Skeletal muscle tissue (tissue), 4 donors: ENCODE data around the gene PSMB8. TPM values are rescaled to one million over a fixed set of nuclear protein-coding genes. Genes with fewer than 3 reads are reported as not detected.
A peak's percentile ranks its signal among the peaks of the same experiment; 100 is the strongest.

Experiments
- H3K27ac ChIP-seq: one replicate; pipeline ENCODE4 v1.7.0; 2013; ENCODE audit warnings: mild to moderate bottlenecking, low read depth, low read length, inconsistent platforms
- H3K27me3 ChIP-seq, 3 donors: one replicate each; pipeline ENCODE4 v1.7.0; 2013; ENCODE audit warnings: low read length in 3 of 3; ENCODE audit not compliant: control insufficient read depth in 3 of 3, insufficient read depth in 3 of 3
- H3K36me3 ChIP-seq, 3 donors: one replicate each; pipeline ENCODE4 v1.7.0; 2013; ENCODE audit warnings: low read length in 3 of 3; ENCODE audit not compliant: control insufficient read depth in 3 of 3, insufficient read depth in 3 of 3
- H3K4me1 ChIP-seq, 3 donors: one replicate each; pipeline ENCODE4 v1.7.0; 2013; ENCODE audit warnings: low read length in 3 of 3, mild to moderate bottlenecking in 3 of 3; ENCODE audit not compliant: control insufficient read depth in 3 of 3, insufficient read depth in 3 of 3
- H3K4me3 ChIP-seq, 3 donors: one replicate each; pipeline ENCODE4 v1.7.0; 2013; ENCODE audit warnings: low read length in 3 of 3
- H3K9ac ChIP-seq, 3 donors: one replicate each; pipeline ENCODE4 v1.7.0; 2013; ENCODE audit warnings: low read length in 3 of 3, mild to moderate bottlenecking in 3 of 3, moderate library complexity in 2 of 3, low read depth in 1 of 3
- H3K9me3 ChIP-seq, 3 donors: one replicate each; pipeline ENCODE4 v1.7.0; 2013; ENCODE audit warnings: low read length in 3 of 3; ENCODE audit not compliant: control insufficient read depth in 3 of 3
- total RNA-seq: library from RNA; depleted of rRNA; stranded (reverse); fragments of >200 nt; gene quantifications from one replicate; pipeline ENCODE4 v1.2.3, GENCODE V29; 2014
- donor health status: Osteomylitis.

Gene PSMB8
- total RNA-seq: 18.8 TPM

GRCh38 chr6:32843979-32844838 lies at the start of gene PSMB8:
Gene PSMB8, minus strand, starts transcription at chr6:32844047. Its CDS starts 51 bp downstream, at chr6:32843996.
- Histone ChIP-seq H3K27ac (peak within 1 kb of the TSS; percentile 91), H3K4me3 (peak within 1 kb of the TSS; percentile 73 to 91 (median 88)), H3K27me3 (no peaks in the 10 kb centered on the region), H3K4me1 (peaks cover 19 to 28% (median 21%) of the 10 kb centered on the region in 3 donors), H3K36me3 (peaks cover 28 to 49% (median 46%) of the 10 kb centered on the region in 3 donors), H3K9me3 (no peaks in the 10 kb centered on the region), H3K9ac (peak within 1 kb of the TSS; percentile 82 to 92 (median 90))

- Histone ChIP-seq H3K27me3 (no peaks in the 10 kb centered on the region), H3K4me1 (peaks cover 10 to 14% (median 13%) of the 10 kb centered on the region in 3 donors), H3K9me3 (no peaks in the 10 kb centered on the region), H3K9ac (no peak overlapping the region), H3K27ac (no peak overlapping the region), H3K4me3 (no peak overlapping the region), H3K36me3 (no peaks in the 10 kb centered on the region)
These were observed 47.0 kb upstream of the PSMB8 start for GRCh38 chr6:32890831-32891230.

- no peak overlapping the region for H3K4me3 ChIP-seq
- H3K36me3 ChIP-seq: no peaks in the 10 kb centered on the region
- H3K27me3 ChIP-seq: no peaks in the 10 kb centered on the region
- H3K9me3 ChIP-seq: no peaks in the 10 kb centered on the region
- peaks cover 0 to 5% (median 5%) of the 10 kb centered on the region in 3 donors for H3K4me1 ChIP-seq
- H3K9ac ChIP-seq: no peak overlapping the region
- no peak overlapping the region for H3K27ac ChIP-seq
These were observed 45.7 kb upstream of the PSMB8 start for GRCh38 chr6:32889533-32889932.

- H3K4me3 ChIP-seq: no peak overlapping the region
These were observed 44.7 kb upstream of the PSMB8 start for GRCh38 chr6:32888576-32888975.

GRCh38 chr6:32887616-32888015 lies 43.8 kb upstream of the PSMB8 start:
- no peak overlapping the region for H3K27ac ChIP-seq

More at GRCh38 chr6:32888576-32888975, 44.7 kb upstream of the PSMB8 start:
- Histone ChIP-seq H3K9ac (no peak overlapping the region), H3K27ac (no peak overlapping the region), H3K36me3 (no peaks in the 10 kb centered on the region), H3K9me3 (no peaks in the 10 kb centered on the region), H3K4me1 (peaks cover 0 to 8% (median 0%) of the 10 kb centered on the region in 3 donors), H3K27me3 (no peaks in the 10 kb centered on the region)

GRCh38 chr6:32886681-32887383 lies 43.0 kb upstream of the PSMB8 start:
- H3K9me3 ChIP-seq: no peaks in the 10 kb centered on the region
- H3K27me3 ChIP-seq: no peaks in the 10 kb centered on the region
- H3K36me3 ChIP-seq: no peaks in the 10 kb centered on the region
- H3K4me1 ChIP-seq: peaks cover 0 to 8% (median 0%) of the 10 kb centered on the region in 3 donors
- no peak overlapping the region for H3K27ac ChIP-seq
- no peak overlapping the region for H3K9ac ChIP-seq
- H3K4me3 ChIP-seq: no peak overlapping the region

More at GRCh38 chr6:32887616-32888015, 43.8 kb upstream of the PSMB8 start:
- Histone ChIP-seq H3K27me3 (no peaks in the 10 kb centered on the region), H3K4me1 (peaks cover 0 to 8% (median 0%) of the 10 kb centered on the region in 3 donors), H3K36me3 (no peaks in the 10 kb centered on the region), H3K9ac (no peak overlapping the region), H3K4me3 (no peak overlapping the region), H3K9me3 (no peaks in the 10 kb centered on the region)

- H3K27me3 ChIP-seq: no peaks in the 10 kb centered on the region
- no peak overlapping the region for H3K4me3 ChIP-seq
- no peak overlapping the region for H3K27ac ChIP-seq
- no peak overlapping the region for H3K9ac ChIP-seq
- H3K9me3 ChIP-seq: no peaks in the 10 kb centered on the region
- no peaks in the 10 kb centered on the region for H3K36me3 ChIP-seq
- peaks cover 0 to 8% (median 0%) of the 10 kb centered on the region in 3 donors for H3K4me1 ChIP-seq
These were observed 41.9 kb upstream of the PSMB8 start for GRCh38 chr6:32885698-32886286.

- H3K9me3 ChIP-seq: no peaks in the 10 kb centered on the region
- peak overlapping the region; percentile 42 for H3K27ac ChIP-seq
- no peak overlapping the region for H3K4me3 ChIP-seq
- H3K9ac ChIP-seq: no peak overlapping the region
- no peaks in the 10 kb centered on the region for H3K36me3 ChIP-seq
- H3K27me3 ChIP-seq: peaks cover 6 to 7% (median 6%) of the 10 kb centered on the region in 3 donors
- H3K4me1 ChIP-seq: peaks cover 0 to 8% (median 0%) of the 10 kb centered on the region in 3 donors
These were observed 39.9 kb upstream of the PSMB8 start for GRCh38 chr6:32883789-32884188.

- Histone ChIP-seq H3K36me3 (no peaks in the 10 kb centered on the region), H3K9ac (no peak overlapping the region), H3K4me3 (no peak overlapping the region), H3K27ac (peak overlapping the region; percentile 42), H3K4me1 (peaks cover 0 to 8% (median 0%) of the 10 kb centered on the region in 3 donors), H3K9me3 (no peaks in the 10 kb centered on the region), H3K27me3 (peaks cover 6 to 7% (median 6%) of the 10 kb centered on the region in 3 donors)
These were observed 39.0 kb upstream of the PSMB8 start for GRCh38 chr6:32882879-32883250.
